Spleen (tissue), 11 donors: ENCODE data around the gene TMEM121B. TPM values are rescaled to one million over a fixed set of nuclear protein-coding genes. Genes with fewer than 3 reads are reported as not detected.
A peak's percentile ranks its signal among the peaks of the same experiment; 100 is the strongest.

Experiments used
- DNase-seq: peaks from one replicate; pipeline ENCODE4 v3.0.0-alpha.2; 2020
- H3K27ac ChIP-seq, 8 donors: fragments of 200-600 bp; sonication (generic) in 7 of 8; 1 replicate in 4 of 8; 2 replicates in 4 of 8; pipeline versions ENCODE4 v1.5.0 to v1.8.0; 2016 to 2021; ENCODE audit warnings: inconsistent platforms in 4 of 8, mild to moderate bottlenecking in 4 of 8, moderate library complexity in 1 of 8
- H3K27me3 ChIP-seq, 7 donors: fragments of 200-600 bp; sonication (generic) in 6 of 7; replicated peaks in 1 of 7; 1 replicate in 4 of 7; 2 replicates in 3 of 7; pipeline versions ENCODE4 v1.5.0 to v1.8.0; 2016 to 2021; ENCODE audit warnings: inconsistent platforms in 3 of 7, mild to moderate bottlenecking in 1 of 7
- H3K36me3 ChIP-seq, 6 donors: fragments of 200-600 bp; sonication (generic) in 5 of 6; 1 replicate in 4 of 6; 2 replicates in 2 of 6; pipeline versions ENCODE4 v1.5.0 to v1.8.0; 2016 to 2021; ENCODE audit warnings: inconsistent platforms in 2 of 6
- H3K4me1 ChIP-seq, 6 donors: fragments of 200-600 bp; sonication (generic) in 5 of 6; 1 replicate in 3 of 6; 2 replicates in 3 of 6; pipeline versions ENCODE4 v1.5.0 to v1.8.0; 2016 to 2021; ENCODE audit warnings: inconsistent platforms in 3 of 6
- H3K4me3 ChIP-seq, 8 donors: fragments of 200-600 bp; sonication (generic) in 7 of 8; 1 replicate in 4 of 8; 2 replicates in 4 of 8; pipeline versions ENCODE4 v1.5.0 to v1.8.0; 2016 to 2021; ENCODE audit warnings: inconsistent platforms in 4 of 8, mild to moderate bottlenecking in 4 of 8, moderate library complexity in 2 of 8
- H3K9me3 ChIP-seq, 8 donors: fragments of 200-600 bp; sonication (generic) in 7 of 8; 1 replicate in 4 of 8; 2 replicates in 4 of 8; pipeline versions ENCODE4 v1.5.0 to v1.8.0; 2016 to 2021; ENCODE audit warnings: inconsistent platforms in 4 of 8
- POLR2A ChIP-seq, 3 donors: fragments of 450-650 bp; IDR thresholded peaks; one replicate each; pipeline ENCODE4 v1.5.1; 2017; ENCODE audit warnings: antibody characterized with exemption in 3 of 3, mild to moderate bottlenecking in 1 of 3
- POLR2AphosphoS5 ChIP-seq, 3 donors: sonication (generic); formaldehyde crosslinking; IDR thresholded peaks; one replicate each; pipeline ENCODE4 v1.5.1; 2017; ENCODE audit warnings: antibody characterized with exemption in 3 of 3
- WGBS, 5 donors: extraction: QIAGEN DNeasy Blood & Tissue Kit in 3 of 5; methylation state at CpG; one replicate each; pipeline versions ENCODE4 v1.1.5 to v1.1.7; 2013 to 2018; 5-methylcytosine and 5-hydroxymethylcytosine counted together
- intact Hi-C: fragments of 100-400 bp; cut with DNase I; formaldehyde crosslinking; loops from one replicate; pipeline ENCODE4 v1.15.0; 2023; ENCODE audit warnings: low total_unique reads
- polyA plus RNA-seq, 3 donors: library from polyadenylated mRNA; stranded (reverse); fragments of 200-250 nt; gene quantifications; one replicate each; pipeline ENCODE4 v1.2.1, GENCODE V29; 2013
- total RNA-seq, 7 donors: library from RNA; depleted of rRNA in 3 of 7; stranded (reverse); fragments of >200 nt in 3 of 7; fragmentation: NEBNext Ultra II Directional in 4 of 7; extraction: Animal tissue kit (Norgen Biotek cat#: 25700) in 4 of 7; gene quantifications; one replicate each; pipeline versions ENCODE4 v1.1.0 to v1.2.1, GENCODE V29; 2016 to 2021
- TF ChIP-seq, protein P1 (sequence below), 11 experiments: fragments of 200-600 bp in 7 of 11; fragments of 450-650 bp in 4 of 11; sonication (generic) in 4 of 11; IDR thresholded peaks in 8 of 11; conservative IDR thresholded peaks in 3 of 11; 1 replicate in 7 of 11; 2 replicates in 4 of 11; pipeline versions ENCODE4 v1.4.0 to v1.8.0; 2016 to 2021; ENCODE audit warnings: antibody characterized with exemption in 11 of 11, inconsistent platforms in 4 of 11, mild to moderate bottlenecking in 1 of 11
- donor health status: healthy with polysubstance abuse.
- donor health status: DM: no; HTN: no; CAD: no; lungs with moderate emphysema.
- donor health status: DM: no; HTN: no; CAD: no.
- donor health status: Bipolar disorder and iron deficiency.
- donor health status: healthy.
- donor health status: DM: no; HTN: no; CAD: no.
- donor health status: DM: yes; HTN: yes; CAD: no.

Gene TMEM121B
- total and polyA plus RNA-seq, 10 donors: 0.03 to 3.6 (median 0.79) TPM

DNA sequence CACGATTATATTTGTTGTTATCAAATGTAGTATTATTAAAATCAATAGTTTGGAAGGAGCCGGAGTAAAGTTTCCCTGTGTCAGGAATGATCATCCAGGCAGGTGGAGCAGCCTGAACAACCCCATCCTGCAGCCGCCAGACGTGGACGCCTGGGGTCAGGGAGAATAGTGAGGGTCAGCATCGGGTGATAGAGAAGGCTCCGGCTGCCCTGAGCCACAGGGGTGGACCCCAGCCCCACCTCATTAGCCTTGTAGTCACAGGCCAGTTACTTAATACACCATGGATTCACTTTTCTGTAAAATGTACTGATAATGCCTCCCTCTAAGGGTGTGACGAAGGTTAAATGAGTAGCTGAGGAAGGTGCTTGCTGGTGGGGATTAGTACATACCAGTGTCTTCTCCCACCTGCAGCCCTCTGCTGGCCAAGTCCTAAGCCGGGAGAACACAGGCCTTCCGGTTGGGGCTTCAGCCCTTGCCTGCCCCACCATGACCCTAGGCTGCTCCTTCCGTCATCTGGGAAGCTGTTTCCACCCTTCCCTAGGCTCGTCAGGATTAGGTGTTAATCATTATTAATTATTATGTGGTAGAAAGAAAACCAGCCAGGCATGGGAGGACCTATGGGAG lies 14.9 kb downstream of the TMEM121B start:
- WGBS, 5 donors: 68 to 79% (median 77%) methylated on average over 12 of the region's 12 CpGs
- Histone ChIP-seq H3K9me3 (no peaks in the 10 kb centered on the region), H3K4me3 (peak overlapping the region in 3 of 8 donors; percentile 10 to 48 (median 19)), H3K27ac (peak overlapping the region; percentile 13 to 94 (median 77)), H3K4me1 (peaks cover 0 to 92% (median 32%) of the 10 kb centered on the region in 6 donors), H3K27me3 (no peaks in the 10 kb centered on the region), H3K36me3 (peaks cover 2 to 97% (median 82%) of the 10 kb centered on the region in 6 donors)
- DNase-seq: peak; percentile 82
- TF ChIP-seq POLR2A (IDR thresholded peaks at IDR 0.05): no peak
- TF ChIP-seq POLR2AphosphoS5 (IDR thresholded peaks at IDR 0.05): peak in 1 of 3 donors; percentile 7
- TF ChIP-seq, protein P1, sequence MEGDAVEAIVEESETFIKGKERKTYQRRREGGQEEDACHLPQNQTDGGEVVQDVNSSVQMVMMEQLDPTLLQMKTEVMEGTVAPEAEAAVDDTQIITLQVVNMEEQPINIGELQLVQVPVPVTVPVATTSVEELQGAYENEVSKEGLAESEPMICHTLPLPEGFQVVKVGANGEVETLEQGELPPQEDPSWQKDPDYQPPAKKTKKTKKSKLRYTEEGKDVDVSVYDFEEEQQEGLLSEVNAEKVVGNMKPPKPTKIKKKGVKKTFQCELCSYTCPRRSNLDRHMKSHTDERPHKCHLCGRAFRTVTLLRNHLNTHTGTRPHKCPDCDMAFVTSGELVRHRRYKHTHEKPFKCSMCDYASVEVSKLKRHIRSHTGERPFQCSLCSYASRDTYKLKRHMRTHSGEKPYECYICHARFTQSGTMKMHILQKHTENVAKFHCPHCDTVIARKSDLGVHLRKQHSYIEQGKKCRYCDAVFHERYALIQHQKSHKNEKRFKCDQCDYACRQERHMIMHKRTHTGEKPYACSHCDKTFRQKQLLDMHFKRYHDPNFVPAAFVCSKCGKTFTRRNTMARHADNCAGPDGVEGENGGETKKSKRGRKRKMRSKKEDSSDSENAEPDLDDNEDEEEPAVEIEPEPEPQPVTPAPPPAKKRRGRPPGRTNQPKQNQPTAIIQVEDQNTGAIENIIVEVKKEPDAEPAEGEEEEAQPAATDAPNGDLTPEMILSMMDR (IDR thresholded peaks at IDR 0.05 in 8 of 11, conservative IDR thresholded peaks at IDR 0.05 in 3 of 11): peak in 5 of 11 experiments; percentile 2 to 48 (median 28)
- intact Hi-C loops: no loop called here

DNA sequence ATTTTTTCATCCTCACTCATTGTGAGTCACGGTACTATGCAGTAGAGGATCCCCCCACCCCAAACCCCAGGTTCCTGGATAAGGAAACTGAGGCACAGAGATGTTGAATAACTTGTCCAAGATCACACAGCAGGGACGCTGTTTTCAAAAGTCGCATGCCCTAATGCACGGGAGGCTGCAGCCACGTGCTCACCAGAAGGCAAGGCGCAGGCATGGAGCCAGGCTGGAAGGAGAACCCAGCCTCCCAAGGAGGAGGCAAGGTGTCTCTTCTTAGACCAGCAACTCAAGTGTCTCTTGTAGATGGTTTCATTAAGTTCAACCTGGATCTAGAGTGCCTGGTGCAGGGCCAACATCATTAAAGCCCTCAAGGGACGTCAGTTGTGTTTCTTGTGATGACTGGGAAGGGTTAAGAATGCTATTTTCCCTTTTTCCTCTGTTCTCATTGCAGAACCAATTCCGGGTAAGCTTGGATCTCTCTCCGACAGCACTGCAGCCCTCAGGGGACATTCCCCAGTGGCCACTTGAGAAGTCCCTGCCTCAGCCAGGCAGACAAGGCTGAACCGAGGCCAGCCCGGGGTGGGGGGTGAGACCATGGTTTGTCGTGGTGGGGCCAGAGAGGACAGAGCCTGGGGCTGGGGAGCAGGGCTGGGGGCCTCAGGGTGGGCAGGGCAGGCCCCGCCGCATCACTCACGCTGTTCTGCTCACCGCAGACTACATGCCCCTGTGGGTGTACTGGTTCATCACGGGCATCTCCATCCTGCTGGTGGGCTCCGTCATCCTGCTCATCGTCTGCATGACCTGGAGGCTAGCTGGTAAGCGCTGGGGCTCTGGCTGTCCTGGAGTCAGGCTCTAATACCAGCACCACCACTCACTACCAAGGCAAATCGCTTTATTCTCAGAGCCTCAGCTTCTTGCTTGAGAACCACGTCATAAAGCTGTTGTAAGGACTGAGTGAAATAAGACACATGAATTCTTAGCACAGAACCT lies 15.7 kb downstream of the TMEM121B start:
- peaks cover 0 to 93% (median 36%) of the 10 kb centered on the region in 6 donors for H3K4me1 ChIP-seq
- TF ChIP-seq POLR2A (IDR thresholded peaks at IDR 0.05) (no peak), POLR2AphosphoS5 (IDR thresholded peaks at IDR 0.05) (no peak)
- TF ChIP-seq, protein P1 (IDR thresholded peaks at IDR 0.05 in 8 of 11, conservative IDR thresholded peaks at IDR 0.05 in 3 of 11): no peak

DNA sequence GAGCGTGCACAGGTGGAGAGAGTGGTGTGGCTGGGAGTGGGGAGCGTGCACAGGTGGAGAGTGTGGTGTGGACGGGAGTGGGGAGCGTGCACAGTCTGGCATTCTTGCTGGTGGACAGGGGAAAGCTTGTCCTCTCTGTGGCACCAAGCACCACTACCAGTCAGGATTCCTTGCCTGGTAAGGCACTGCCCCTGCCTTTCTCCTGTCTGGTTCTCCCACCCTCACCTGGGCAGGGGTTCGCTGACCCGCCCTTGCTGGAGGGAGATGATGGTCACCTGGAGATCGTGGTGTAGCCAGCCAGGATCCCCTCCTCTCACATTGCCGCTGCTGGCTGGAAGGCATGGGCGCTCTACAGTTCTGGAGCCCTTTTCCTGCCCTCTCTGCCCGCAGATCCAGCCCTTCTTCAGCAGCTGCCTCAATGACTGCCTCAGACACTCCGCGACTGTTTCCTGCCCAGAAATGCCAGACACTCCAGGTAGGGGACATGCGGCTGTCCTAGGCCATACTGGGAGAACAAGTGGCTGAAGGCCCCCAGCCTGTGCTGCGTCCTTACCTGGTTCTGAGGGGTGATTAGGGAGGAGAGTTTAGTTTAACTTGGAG lies 16.7 kb downstream of the TMEM121B start:
- peak overlapping the region in 4 of 8 donors; percentile 81 to 94 (median 88) for H3K27ac ChIP-seq
- TF ChIP-seq, protein P1 (IDR thresholded peaks at IDR 0.05 in 8 of 11, conservative IDR thresholded peaks at IDR 0.05 in 3 of 11): no peak
- TF ChIP-seq POLR2AphosphoS5 (IDR thresholded peaks at IDR 0.05): peak in 2 of 3 donors; percentile 2 to 24
- TF ChIP-seq POLR2A (IDR thresholded peaks at IDR 0.05): no peak
- DNase-seq: peak; percentile 54
- H3K27me3 ChIP-seq: no peaks in the 10 kb centered on the region
- peaks cover 0 to 94% (median 40%) of the 10 kb centered on the region in 6 donors for H3K4me1 ChIP-seq
- intact Hi-C loops: no loop called here
- peaks cover 7 to 97% (median 90%) of the 10 kb centered on the region in 6 donors for H3K36me3 ChIP-seq
- WGBS, 5 donors: 85 to 96% (median 92%) methylated on average over 11 to 14 of the region's 14 CpGs
- H3K9me3 ChIP-seq: no peaks in the 10 kb centered on the region
- no peak overlapping the region for H3K4me3 ChIP-seq

More for the DNA sequence above, 15.7 kb downstream of the TMEM121B start:
- peak overlapping the region in 7 of 8 donors; percentile 67 to 94 (median 81) for H3K27ac ChIP-seq
- H3K4me3 ChIP-seq: peak overlapping the region in 1 of 8 donors; percentile 48
- H3K9me3 ChIP-seq: no peaks in the 10 kb centered on the region
- H3K36me3 ChIP-seq: peaks cover 5 to 97% (median 89%) of the 10 kb centered on the region in 6 donors
- intact Hi-C loops: no loop called here
- 81 to 91% (median 86%) methylated on average over 18 to 22 of the region's 22 CpGs for WGBS, 5 donors
- H3K27me3 ChIP-seq: no peaks in the 10 kb centered on the region
- DNase-seq: no peak
